K562 (cell line): ENCODE data around the gene OPTN. TPM values are rescaled to one million over a fixed set of nuclear protein-coding genes. Genes with fewer than 3 reads are reported as not detected.

Experiments used
- ATAC-seq: fragments of 200-7000 bp; cut with Tn5 transposase; 3 replicates; pipeline ENCODE4 v1.9.1; 2020; ENCODE audit warnings: moderate library complexity
- BruUV-seq: library from RNA; stranded (reverse); fragments of 400-500 nt; replicated peaks from 2 replicates; lab custom pipeline; 2021; lab: Mats Ljungman, UMichigan
- CTCF ChIA-PET: fragments of 300-600 bp; formaldehyde crosslinking; extraction: SDS; loops from one replicate; lab custom pipeline; 2021; ENCODE audit warnings: low intra/inter-chr PET ratio; lab: Yijun Ruan, JAX
- POLR2A ChIA-PET: fragments of 300-600, 350-650 bp; sonication (Branson Sonifier 250); formaldehyde crosslinking; extraction: SDS; loops from one replicate; lab custom pipeline; 2021; ENCODE audit warnings: antibody characterized with exemption, inconsistent platforms; lab: Yijun Ruan, JAX
- DNase-seq, 4 experiments: peaks; one replicate each; pipeline versions ENCODE4 v3.0.0 to v3.0.0-alpha.2; 2011 to 2018; ENCODE audit warnings: low spot score in 3 of 4, mixed read lengths in 3 of 4; ENCODE audit errors: extremely low read depth in 1 of 4
- FAIRE-seq: peaks from 2 replicates; lab custom pipeline; 2011; peaks lifted over from hg19 to GRCh38; lab: Jason Lieb, UNC
- H2AFZ ChIP-seq: 2 replicates; pipeline ENCODE4 v1.6.0; 2011; ENCODE audit warnings: low read depth, low read length, control low read depth, inconsistent platforms
- H3K27ac ChIP-seq: fragments of 200-600 bp; 3 replicates; pipeline ENCODE4 v1.8.0; 2011; ENCODE audit warnings: low read depth, mild to moderate bottlenecking, control low read depth, inconsistent platforms, low read length, moderate library complexity, mixed read lengths; ENCODE audit errors: extremely low read depth
- H3K27me3 ChIP-seq, 2 experiments: fragments of 300-600 bp in 1 of 2; 2 replicates in 1 of 2; 3 replicates in 1 of 2; pipeline versions ENCODE4 v1.6.0 to v1.8.0; 2011; ENCODE audit warnings: inconsistent platforms in 2 of 2, low read length in 2 of 2, mild to moderate bottlenecking in 1 of 2, mixed read lengths in 1 of 2, moderate library complexity in 1 of 2; ENCODE audit not compliant: control insufficient read depth in 2 of 2, insufficient read depth in 2 of 2
- H3K36me3 ChIP-seq: fragments of 300-600 bp; 3 replicates; pipeline ENCODE4 v1.8.0; 2011; ENCODE audit warnings: mild to moderate bottlenecking, low read length, inconsistent platforms; ENCODE audit not compliant: control insufficient read depth, insufficient read depth
- H3K4me1 ChIP-seq, 2 experiments: fragments of 200-600 bp in 1 of 2; replicated peaks in 1 of 2; 2 replicates in 1 of 2; 3 replicates in 1 of 2; pipeline versions ENCODE4 v1.5.1 to v1.8.0; 2011; ENCODE audit warnings: inconsistent platforms in 2 of 2, low read length in 2 of 2, mild to moderate bottlenecking in 1 of 2, mixed read lengths in 1 of 2, moderate library complexity in 1 of 2; ENCODE audit not compliant: control insufficient read depth in 2 of 2, insufficient read depth in 2 of 2
- H3K4me2 ChIP-seq: 2 replicates; pipeline ENCODE4 v1.6.1; 2011; ENCODE audit warnings: low read length, control low read depth, inconsistent platforms, mixed read lengths; ENCODE audit not compliant: insufficient read depth
- H3K4me3 ChIP-seq: fragments of 200-600 bp; sonication (generic), shearing (Covaris generic); 2 replicates; pipeline ENCODE4 v1.5.1; 2016; ENCODE audit warnings: control low read depth, inconsistent platforms
- H3K79me2 ChIP-seq: fragments of 200-600 bp; 3 replicates; pipeline ENCODE4 v1.8.0; 2011; ENCODE audit warnings: low read length, inconsistent platforms; ENCODE audit not compliant: control insufficient read depth, insufficient read depth
- H3K9ac ChIP-seq, 2 experiments: 2 replicates each; pipeline versions ENCODE4 v1.6.0 to v1.6.1; 2011; ENCODE audit warnings: low read depth in 2 of 2, low read length in 2 of 2, control low read depth in 1 of 2, inconsistent platforms in 1 of 2, mild to moderate bottlenecking in 1 of 2, mixed read lengths in 1 of 2; ENCODE audit not compliant: insufficient read depth in 1 of 2
- H3K9me1 ChIP-seq: one replicate; pipeline ENCODE4 v1.6.0; 2011; ENCODE audit warnings: inconsistent platforms, mild to moderate bottlenecking, low read length, moderate library complexity; ENCODE audit not compliant: control insufficient read depth, insufficient read depth
- H3K9me3 ChIP-seq: replicated peaks from 2 replicates; pipeline ENCODE4 v1.5.1; 2011; ENCODE audit warnings: low read depth, low read length, inconsistent platforms; ENCODE audit not compliant: control insufficient read depth, insufficient read depth
- H4K20me1 ChIP-seq: replicated peaks from 2 replicates; pipeline ENCODE4 v1.6.1; 2011; ENCODE audit warnings: low read length, inconsistent platforms, mixed read lengths; ENCODE audit not compliant: control insufficient read depth, insufficient read depth
- BRF2 ChIP-seq: IDR thresholded peaks from 3 replicates; pipeline ENCODE4 v1.6.1; 2011; ENCODE audit warnings: borderline replicate concordance, mild to moderate bottlenecking; ENCODE audit not compliant: insufficient read length, insufficient read depth
- E2F3 ChIP-seq: fragments of 250-450 bp; sonication (Bioruptor Pico); IDR thresholded peaks from 2 replicates; pipeline ENCODE4 v1.4.0; 2020; ENCODE audit warnings: mild to moderate bottlenecking
- E2F5 ChIP-seq: sonication (generic); formaldehyde crosslinking; IDR thresholded peaks from 2 replicates; pipeline ENCODE4 v1.8.0; 2022; ENCODE audit warnings: mild to moderate bottlenecking, missing genetic modification reagents
- EHMT2 ChIP-seq: fragments of 450-650 bp; IDR thresholded peaks from 2 replicates; pipeline ENCODE4 v1.6.1; 2018; ENCODE audit warnings: antibody characterized with exemption
- ELF4 ChIP-seq: fragments of 450-650 bp; formaldehyde crosslinking; IDR thresholded peaks from 2 replicates; pipeline ENCODE4 v1.4.0; 2022; ENCODE audit warnings: missing genetic modification characterization
- GABPA ChIP-seq: fragments of 200-800 bp; sonication (Bioruptor generic); conservative IDR thresholded peaks from 2 replicates; pipeline ENCODE4 v1.6.1; 2016; ENCODE audit warnings: low read depth, missing genetic modification characterization, missing compliant biosample characterization
- HIVEP1 ChIP-seq: fragments of 250-450 bp; sonication (Bioruptor Pico); IDR thresholded peaks from 2 replicates; pipeline ENCODE4 v1.4.0; 2020; ENCODE audit warnings: mild to moderate bottlenecking
- KDM4B ChIP-seq, 2 experiments: fragments of 450-650 bp in 1 of 2; sonication (generic) in 1 of 2; IDR thresholded peaks; 2 replicates each; pipeline ENCODE4 v1.6.1; 2016 to 2017; ENCODE audit warnings: borderline replicate concordance in 2 of 2, antibody characterized with exemption in 1 of 2, low read depth in 1 of 2, mild to moderate bottlenecking in 1 of 2
- MTA3 ChIP-seq: fragments of 450-650 bp; formaldehyde crosslinking; IDR thresholded peaks from 2 replicates; pipeline ENCODE4 v1.6.1; 2017; ENCODE audit warnings: mild to moderate bottlenecking, borderline replicate concordance
- NUFIP1 ChIP-seq: fragments of 450-650 bp; IDR thresholded peaks from 2 replicates; pipeline ENCODE4 v1.6.1; 2018; ENCODE audit not compliant: partially characterized antibody
- PURB ChIP-seq: sonication (generic); formaldehyde crosslinking; IDR thresholded peaks from 2 replicates; pipeline ENCODE4 v1.9.0; 2021; ENCODE audit warnings: low read depth, mild to moderate bottlenecking, missing genetic modification reagents
- RBM39 ChIP-seq: fragments of 200-400 bp; formaldehyde crosslinking; optimal IDR thresholded peaks from 2 replicates; pipeline ENCODE3; 2018; ENCODE audit warnings: low read depth, low read length
- RCOR1 ChIP-seq, 2 experiments: IDR thresholded peaks; 2 replicates each; pipeline ENCODE4 v1.6.1; 2012; ENCODE audit warnings: low read depth in 2 of 2, low read length in 2 of 2, borderline replicate concordance in 1 of 2, improper control_type of control experiment in 1 of 2
- TCF7 ChIP-seq: sonication (generic); IDR thresholded peaks from 2 replicates; pipeline ENCODE4 v1.6.1; 2016; ENCODE audit warnings: antibody characterized with exemption, borderline replicate concordance
- ZBTB7A ChIP-seq: IDR thresholded peaks from 2 replicates; pipeline ENCODE4 v1.6.1; 2011; ENCODE audit warnings: low read depth, mild to moderate bottlenecking, low read length, moderate library complexity, borderline replicate concordance; ENCODE audit not compliant: control insufficient read depth
- ZNF140 ChIP-seq: fragments of 250-450 bp; sonication (Bioruptor Pico); IDR thresholded peaks from 2 replicates; pipeline ENCODE4 v1.8.0; 2021; ENCODE audit warnings: moderate library complexity, mild to moderate bottlenecking, inconsistent platforms
- WGBS: fragments of 100-300 bp; shearing (Covaris generic); methylation state at CpG from one replicate; pipeline ENCODE4 v1.1.6; 2016; ENCODE audit warnings: low coverage, mixed read lengths; ENCODE audit not compliant: insufficient coverage; ENCODE audit errors: missing lambda C conversion rate; 5-methylcytosine and 5-hydroxymethylcytosine counted together
- in situ Hi-C: fragments of 300-500 bp; cut with MboI; formaldehyde crosslinking; loops from 4 replicates; pipeline ENCODE4 v1.15.0; 2018; ENCODE audit warnings: inconsistent platforms, mixed read lengths
- intact Hi-C: fragments of 100-400 bp; cut with micrococcal nuclease; formaldehyde crosslinking; loops from 2 replicates; pipeline ENCODE4 v1.14.2; 2022
- polyA plus RNA-seq, 8 experiments: library from polyadenylated mRNA; depleted of rRNA in 4 of 8; stranded (reverse) in 5 of 8; unstranded in 3 of 8; fragments of >200 nt; fragmentation: Nextera tagmentation in 2 of 8; fragmentation: Illumina TruSeq in 1 of 8; extraction: Ambion mirVana in 2 of 8; extraction: Trizol in 1 of 8; gene quantifications; 2 replicates each; pipeline versions ENCODE4 v1.2.1 to v1.2.3, GENCODE V29; 2011 to 2014; ENCODE audit warnings: inconsistent platforms in 1 of 8, missing spikeins in 1 of 8
- total RNA-seq, 7 experiments: library from RNA; depleted of rRNA in 6 of 7; stranded (reverse); fragments of >200 nt in 6 of 7; fragmentation: Illumina TruSeq in 2 of 7; extraction: Trizol in 2 of 7; gene quantifications; 2 replicates each; pipeline versions ENCODE4 v1.2.1 to v1.2.3, GENCODE V29; 2011 to 2021; ENCODE audit warnings: low replicate concordance in 1 of 7

OPTN gene
- total and polyA plus RNA-seq, 9 of the 15 experiments (the other 6 are each of a cell fraction or from before 2014, with no cell fraction given): 2.2 to 6.8 (median 5.0) TPM

- no TSS peak for BruUV-seq
- CTCF ChIA-PET: no interaction called here
- TF ChIP-seq TCF7 (no peak), ELF4 (CRISPR knock-in tag) (no peak), ZBTB7A (no peak), GABPA (no peak), E2F5 (CRISPR knock-in tag) (no peak), EHMT2 (no peak), NUFIP1 (no peak), RCOR1 (IDR thresholded peaks at IDR 0.05; ENCODE audit: borderline replicate concordance in 1 of 2, low read depth in 2 of 2, low read length in 2 of 2) (no peak), HIVEP1 (no peak), MTA3 (no peak), ZNF140 (CRISPR knock-in tag) (no peak), KDM4B (IDR thresholded peaks at IDR 0.05; ENCODE audit: borderline replicate concordance in 2 of 2, low read depth in 1 of 2) (no peak), BRF2 (no peak), PURB (CRISPR knock-in tag) (no peak), RBM39 (no peak), E2F3 (CRISPR knock-in tag) (no peak)
- H3K4me3 ChIP-seq: no peak overlapping the region
- H3K9ac ChIP-seq: no peak overlapping the region
- H3K4me2 ChIP-seq: no peak overlapping the region
- H3K36me3 ChIP-seq: no peaks in the 10 kb centered on the region
- H3K27me3 ChIP-seq: no peaks in the 10 kb centered on the region
- no peak overlapping the region for H2AFZ ChIP-seq
- H3K27ac ChIP-seq: no peak overlapping the region
- no peaks in the 10 kb centered on the region for H3K9me1 ChIP-seq
- H3K79me2 ChIP-seq: no peaks in the 10 kb centered on the region
- H3K4me1 ChIP-seq: no peaks in the 10 kb centered on the region; a peak in 1 of 5 replicates
- FAIRE-seq: no peak
- POLR2A ChIA-PET: no interaction called here
- intact Hi-C loops: no loop called here
- no peak for DNase-seq
- ATAC-seq: no peak; the same call in 2 of the 3 replicates
- in situ Hi-C loops: no loop called here
- H3K9me3 ChIP-seq: no peaks in the 10 kb centered on the region
- 14% methylated on average over 7 of the region's 7 CpGs for WGBS
- H4K20me1 ChIP-seq: no peaks in the 10 kb centered on the region
These were observed 39.2 kb downstream of the OPTN start for GRCh38 chr10:13139150-13139549.
